Retinal pigment epithelial cell (primary cell): ENCODE results near the gene HMCN1.
"Not testable (repeated sequence)": the region's sequence is repeated elsewhere in the genome, so short reads cannot be mapped to it uniquely, and the experiment has no call there.

Source experiments
- DNase-seq: peaks from one replicate; pipeline ENCODE4 v3.0.0-alpha.2; 2010; ENCODE audit warnings: low read depth
- H3K4me3 ChIP-seq: 2 replicates; pipeline ENCODE4 v1.5.1; 2011; ENCODE audit warnings: mild to moderate bottlenecking, low read length, control low read depth, moderate library complexity
- TF ChIP-seq, protein P1 (sequence below): conservative IDR thresholded peaks from 2 replicates; pipeline ENCODE4 v1.5.1; 2011; ENCODE audit warnings: low read depth, low read length, control low read depth, inconsistent platforms

The HMCN1 gene

DNA sequence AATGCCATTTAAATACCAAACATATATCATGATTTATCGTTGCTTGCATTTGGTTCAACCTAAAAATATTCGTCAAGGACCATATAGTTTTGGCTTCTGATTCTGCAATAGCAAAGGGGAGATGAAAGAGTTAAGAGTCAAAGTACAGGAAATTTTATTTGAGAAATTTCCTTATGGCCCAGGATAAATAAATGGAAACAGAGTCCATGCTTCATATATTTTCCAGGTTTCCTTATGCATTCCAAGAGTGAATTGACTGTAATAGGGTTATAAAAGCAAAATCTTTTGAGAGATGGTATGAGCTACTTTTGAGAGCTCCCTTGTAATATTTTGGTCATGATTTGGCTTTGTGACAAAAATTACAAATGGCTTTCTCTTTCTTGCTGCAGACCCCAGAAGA, 140.1 kb downstream of the HMCN1 start:
- no peak overlapping the region for H3K4me3 ChIP-seq
- TF ChIP-seq, protein P1, sequence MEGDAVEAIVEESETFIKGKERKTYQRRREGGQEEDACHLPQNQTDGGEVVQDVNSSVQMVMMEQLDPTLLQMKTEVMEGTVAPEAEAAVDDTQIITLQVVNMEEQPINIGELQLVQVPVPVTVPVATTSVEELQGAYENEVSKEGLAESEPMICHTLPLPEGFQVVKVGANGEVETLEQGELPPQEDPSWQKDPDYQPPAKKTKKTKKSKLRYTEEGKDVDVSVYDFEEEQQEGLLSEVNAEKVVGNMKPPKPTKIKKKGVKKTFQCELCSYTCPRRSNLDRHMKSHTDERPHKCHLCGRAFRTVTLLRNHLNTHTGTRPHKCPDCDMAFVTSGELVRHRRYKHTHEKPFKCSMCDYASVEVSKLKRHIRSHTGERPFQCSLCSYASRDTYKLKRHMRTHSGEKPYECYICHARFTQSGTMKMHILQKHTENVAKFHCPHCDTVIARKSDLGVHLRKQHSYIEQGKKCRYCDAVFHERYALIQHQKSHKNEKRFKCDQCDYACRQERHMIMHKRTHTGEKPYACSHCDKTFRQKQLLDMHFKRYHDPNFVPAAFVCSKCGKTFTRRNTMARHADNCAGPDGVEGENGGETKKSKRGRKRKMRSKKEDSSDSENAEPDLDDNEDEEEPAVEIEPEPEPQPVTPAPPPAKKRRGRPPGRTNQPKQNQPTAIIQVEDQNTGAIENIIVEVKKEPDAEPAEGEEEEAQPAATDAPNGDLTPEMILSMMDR, result no peak
- no peak for DNase-seq

DNA sequence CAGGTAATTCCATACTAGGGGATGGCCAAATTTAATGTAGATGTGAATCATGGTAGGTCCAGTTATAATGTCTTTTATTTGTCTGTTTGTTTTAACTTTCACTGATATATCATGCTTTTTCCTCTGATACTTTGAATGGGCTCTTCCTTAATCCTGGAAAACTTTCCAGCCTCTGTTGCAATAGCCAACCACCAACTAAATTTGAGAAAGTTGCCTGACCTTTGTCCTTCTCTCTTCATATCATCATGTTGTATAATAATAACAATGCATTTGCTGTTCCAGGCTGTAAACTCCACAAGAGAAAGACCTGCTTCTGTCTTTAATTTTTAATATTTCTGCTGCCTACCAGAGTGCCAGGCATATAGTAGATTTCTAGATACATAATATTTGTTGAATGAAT, 146.1 kb downstream of the HMCN1 start:
- no peak for DNase-seq
- TF ChIP-seq, protein P1, result no peak
- no peak overlapping the region for H3K4me3 ChIP-seq

DNA sequence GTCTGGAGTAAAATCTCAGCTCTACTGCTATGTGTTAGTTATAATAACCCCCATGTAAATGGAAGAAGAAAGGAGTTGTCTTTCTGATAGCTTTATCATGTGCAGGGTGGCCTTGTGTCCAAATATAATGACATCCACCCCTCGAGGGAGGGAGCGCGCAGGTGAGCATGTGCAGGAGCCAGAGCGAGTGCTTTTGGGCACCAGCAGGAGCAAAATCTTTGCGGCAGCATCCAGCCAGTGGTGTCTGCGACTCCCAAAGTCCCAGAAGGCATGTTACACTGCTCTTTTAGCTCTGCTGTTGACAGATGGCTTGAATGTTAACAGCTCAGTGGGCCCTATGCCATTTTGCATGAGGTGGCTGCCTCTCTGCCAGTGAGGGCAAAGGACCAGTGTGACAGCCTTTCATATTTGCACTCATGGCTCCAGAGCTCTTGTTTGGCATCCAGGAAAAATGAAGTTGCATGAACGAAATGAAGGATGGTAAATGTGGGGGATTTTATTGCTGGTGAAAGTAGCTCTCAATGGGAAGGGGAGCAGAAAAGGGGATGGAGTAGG, 146.7 kb downstream of the HMCN1 start:
- TF ChIP-seq, protein P1, result no peak
- DNase-seq, result no peak
- no peak overlapping the region for H3K4me3 ChIP-seq

DNA sequence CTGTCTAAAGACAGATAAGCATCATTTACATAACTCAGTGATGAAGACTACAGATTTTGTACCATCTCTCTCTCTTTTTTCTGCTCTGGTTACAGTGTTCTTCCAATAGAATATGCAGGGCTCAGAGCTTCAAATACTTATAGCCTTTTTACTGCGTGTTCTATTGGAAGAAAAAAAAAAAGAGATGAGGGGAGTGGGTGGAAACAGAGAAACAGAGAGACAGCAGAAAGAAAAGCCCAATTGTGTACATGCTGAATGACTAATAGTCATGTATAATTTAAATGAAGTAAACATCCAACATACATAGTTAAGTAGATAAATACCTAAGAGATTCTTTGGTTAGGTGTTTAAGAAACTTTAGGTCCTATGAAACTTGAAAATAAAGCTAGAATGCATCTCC, 151.9 kb downstream of the HMCN1 start:
- DNase-seq, result no peak
- H3K4me3 ChIP-seq, result no peak overlapping the region
- TF ChIP-seq, protein P1, result no peak

DNA sequence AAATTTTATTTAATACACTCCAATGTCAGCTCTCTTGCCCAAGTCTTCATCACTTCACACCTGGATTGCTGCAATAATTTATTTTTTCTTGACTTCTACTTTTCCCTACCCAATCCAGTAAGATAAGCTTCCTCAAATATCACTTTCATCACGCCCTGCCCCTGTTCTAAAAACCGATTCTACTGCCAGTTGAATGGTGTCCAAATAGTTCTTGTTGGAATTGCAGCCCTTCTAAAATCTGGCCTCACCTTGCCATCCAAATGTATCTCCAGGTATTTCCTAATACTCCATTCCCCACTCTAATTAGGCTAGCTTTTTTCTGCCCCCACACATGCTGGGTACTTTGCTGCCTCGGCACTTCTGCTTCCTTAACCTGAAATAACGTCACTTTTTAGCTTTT, 152.5 kb downstream of the HMCN1 start:
- H3K4me3 ChIP-seq, result no peak overlapping the region
- TF ChIP-seq, protein P1, result no peak
- no peak for DNase-seq

DNA sequence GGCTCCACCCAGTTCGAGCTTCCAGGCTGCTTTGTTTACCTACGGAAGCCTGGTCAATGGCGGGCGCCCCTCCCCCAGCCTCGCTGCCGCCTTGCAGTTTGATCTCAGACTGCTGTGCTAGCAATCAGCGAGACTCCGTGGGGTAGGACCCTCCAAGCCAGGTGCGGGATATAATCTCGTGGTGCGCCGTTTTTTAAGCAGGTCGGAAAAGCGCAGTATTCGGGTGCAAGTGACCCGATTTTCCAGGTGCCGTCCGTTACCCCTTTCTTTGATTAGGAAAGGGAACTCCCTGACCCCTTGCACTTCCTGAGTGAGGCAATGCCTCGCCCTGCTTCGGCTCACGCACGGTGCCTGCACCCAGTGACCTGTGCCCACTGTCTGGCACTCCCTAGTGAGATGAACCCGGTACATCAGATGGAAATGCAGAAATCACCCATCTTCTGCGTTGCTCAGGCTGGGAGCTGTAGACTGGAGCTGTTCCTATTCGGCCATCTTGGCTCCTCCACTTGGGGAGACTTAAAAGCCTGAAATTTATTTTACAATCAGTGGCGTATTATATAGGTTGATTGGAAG, 158.7 kb downstream of the HMCN1 start:
- DNase-seq, H3K4me3 ChIP-seq: not testable (repeated sequence)

DNA sequence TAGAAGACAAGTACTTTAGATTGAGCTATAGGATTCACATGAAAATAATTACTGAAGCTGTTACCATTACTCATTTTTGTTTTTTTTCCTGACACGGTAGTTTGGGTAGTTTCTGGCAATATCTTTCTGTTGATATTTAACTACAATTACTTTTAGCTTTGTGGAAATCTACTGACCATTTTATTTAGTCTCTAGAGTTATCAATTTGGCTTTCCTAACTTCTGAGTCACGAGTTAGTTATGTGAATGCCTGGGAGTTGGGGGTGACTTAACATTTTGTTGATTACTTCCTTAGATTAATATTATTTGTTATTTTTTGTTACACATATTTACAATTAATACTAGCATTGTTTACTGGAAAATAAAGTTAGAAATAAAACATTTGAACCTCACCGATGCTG, 160.6 kb downstream of the HMCN1 start:
- no peak overlapping the region for H3K4me3 ChIP-seq
- TF ChIP-seq, protein P1, result no peak

More for the DNA sequence above, 160.6 kb downstream of the HMCN1 start:
- peak; percentile 10 for DNase-seq
